ENCODE measurements around the gene SYN1.
A peak's percentile ranks its signal among the peaks of the same experiment; 100 is the strongest.

The SYN1 gene

GRCh38 chrX:47593522-47593921 lies 26.1 kb downstream of the SYN1 start:
- DNase-seq, result no peak

- DNase-seq, result no peak
These were observed 28.7 kb downstream of the SYN1 start for GRCh38 chrX:47590984-47591383.

- DNase-seq, result no peak
These were observed 31.5 kb downstream of the SYN1 start for GRCh38 chrX:47587906-47588735.

- no peak for DNase-seq
These were observed 32.4 kb downstream of the SYN1 start for GRCh38 chrX:47587091-47587891.

GRCh38 chrX:47586043-47586787 lies 33.4 kb downstream of the SYN1 start:
- no peak for DNase-seq

GRCh38 chrX:47585273-47585672 lies 34.4 kb downstream of the SYN1 start:
- no peak for DNase-seq

- no peak for DNase-seq
These were observed 34.9 kb downstream of the SYN1 start for GRCh38 chrX:47584714-47585113.

- DNase-seq, result no peak
These were observed 36.3 kb downstream of the SYN1 start for GRCh38 chrX:47583240-47583861.

- DNase-seq, result peak; percentile 0
These were observed 37.7 kb downstream of the SYN1 start, which contains the start of gene TIMP1 for GRCh38 chrX:47581731-47582647. TSS of gene TIMP1 (plus strand) at chrX:47582436. CDS start at chrX:47583416, 980 bp downstream.

- no peak for DNase-seq
These were observed 40.1 kb downstream of the SYN1 start for GRCh38 chrX:47579537-47579936.

- no peak for DNase-seq
These were observed 41.0 kb downstream of the SYN1 start for GRCh38 chrX:47578692-47579091.

- DNase-seq, result no peak
These were observed 41.8 kb downstream of the SYN1 start for GRCh38 chrX:47577901-47578300.

GRCh38 chrX:47577424-47577823 lies 42.2 kb downstream of the SYN1 start:
- no peak for DNase-seq

GRCh38 chrX:47576021-47576898 lies 43.4 kb downstream of the SYN1 start:
- no peak for DNase-seq

- no peak for DNase-seq
These were observed 44.9 kb downstream of the SYN1 start for GRCh38 chrX:47574547-47575301.

GRCh38 chrX:47574076-47574546 lies 45.5 kb downstream of the SYN1 start:
- DNase-seq, result no peak

GRCh38 chrX:47573341-47574075 lies 46.1 kb downstream of the SYN1 start:
- no peak for DNase-seq

GRCh38 chrX:47572773-47573340 lies 46.8 kb downstream of the SYN1 start:
- no peak for DNase-seq

- no peak for DNase-seq
These were observed 47.8 kb downstream of the SYN1 start for GRCh38 chrX:47571896-47572295.
